ENCODE data around the gene UBE2QL1.

The UBE2QL1 gene

DNA sequence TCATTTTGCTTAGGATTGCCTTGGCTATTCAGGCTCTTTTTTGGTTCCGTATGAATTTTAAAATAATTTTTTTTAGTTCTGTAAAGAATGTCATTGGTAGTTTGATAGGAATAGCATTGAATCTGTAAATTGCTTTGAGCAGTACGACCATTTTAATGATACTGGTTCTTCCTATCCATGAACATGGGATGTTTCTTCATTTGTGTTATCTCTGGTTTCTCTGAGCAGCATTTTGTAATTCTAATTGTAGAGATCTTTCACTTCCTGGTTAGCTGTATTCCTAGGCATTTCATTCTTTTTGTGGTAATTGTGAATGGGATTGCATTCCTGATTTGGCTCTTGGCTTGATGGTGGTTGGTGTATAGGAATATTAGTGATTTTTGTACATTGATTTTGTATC, 6.3 kb upstream of the UBE2QL1 start:
- Histone ChIP-seq H3K4me2 (ENCODE audit: low read depth, low read length, poor library complexity, severe bottlenecking) (no peak overlapping the region), H3K36me3 (ENCODE audit: low read length) (no peaks in the 10 kb centered on the region), H3K27ac (ENCODE audit: low read depth, low read length) (no peak overlapping the region), H2AFZ (ENCODE audit: low read depth, low read length, severe bottlenecking) (no peak overlapping the region), H3K79me2 (ENCODE audit: insufficient read depth, low read length) (no peaks in the 10 kb centered on the region), H3K9me3 (ENCODE audit: insufficient read depth, low read length) (no peaks in the 10 kb centered on the region), H3K9me2 (replicated peaks; ENCODE audit: insufficient read depth, low read length) (no peaks in the 10 kb centered on the region), H4K20me1 (ENCODE audit: low read depth, low read length) (no peaks in the 10 kb centered on the region), H3K4me3 (ENCODE audit: insufficient read depth, low read length, poor library complexity, severe bottlenecking) (no peak overlapping the region), H3F3A (ENCODE audit: insufficient read depth) (no peaks in the 10 kb centered on the region), H3K9ac (ENCODE audit: low read length) (no peak overlapping the region), H3K27me3 (ENCODE audit: low read length) (no peaks in the 10 kb centered on the region)
- TF ChIP-seq, protein P1, sequence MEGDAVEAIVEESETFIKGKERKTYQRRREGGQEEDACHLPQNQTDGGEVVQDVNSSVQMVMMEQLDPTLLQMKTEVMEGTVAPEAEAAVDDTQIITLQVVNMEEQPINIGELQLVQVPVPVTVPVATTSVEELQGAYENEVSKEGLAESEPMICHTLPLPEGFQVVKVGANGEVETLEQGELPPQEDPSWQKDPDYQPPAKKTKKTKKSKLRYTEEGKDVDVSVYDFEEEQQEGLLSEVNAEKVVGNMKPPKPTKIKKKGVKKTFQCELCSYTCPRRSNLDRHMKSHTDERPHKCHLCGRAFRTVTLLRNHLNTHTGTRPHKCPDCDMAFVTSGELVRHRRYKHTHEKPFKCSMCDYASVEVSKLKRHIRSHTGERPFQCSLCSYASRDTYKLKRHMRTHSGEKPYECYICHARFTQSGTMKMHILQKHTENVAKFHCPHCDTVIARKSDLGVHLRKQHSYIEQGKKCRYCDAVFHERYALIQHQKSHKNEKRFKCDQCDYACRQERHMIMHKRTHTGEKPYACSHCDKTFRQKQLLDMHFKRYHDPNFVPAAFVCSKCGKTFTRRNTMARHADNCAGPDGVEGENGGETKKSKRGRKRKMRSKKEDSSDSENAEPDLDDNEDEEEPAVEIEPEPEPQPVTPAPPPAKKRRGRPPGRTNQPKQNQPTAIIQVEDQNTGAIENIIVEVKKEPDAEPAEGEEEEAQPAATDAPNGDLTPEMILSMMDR (IDR thresholded peaks at IDR 0.05; ENCODE audit: insufficient read depth, low read length, poor library complexity, severe bottlenecking) = no peak
- no peak for TF ChIP-seq EZH2phosphoT487 (conservative IDR thresholded peaks at IDR 0.05; ENCODE audit: low read length)

DNA sequence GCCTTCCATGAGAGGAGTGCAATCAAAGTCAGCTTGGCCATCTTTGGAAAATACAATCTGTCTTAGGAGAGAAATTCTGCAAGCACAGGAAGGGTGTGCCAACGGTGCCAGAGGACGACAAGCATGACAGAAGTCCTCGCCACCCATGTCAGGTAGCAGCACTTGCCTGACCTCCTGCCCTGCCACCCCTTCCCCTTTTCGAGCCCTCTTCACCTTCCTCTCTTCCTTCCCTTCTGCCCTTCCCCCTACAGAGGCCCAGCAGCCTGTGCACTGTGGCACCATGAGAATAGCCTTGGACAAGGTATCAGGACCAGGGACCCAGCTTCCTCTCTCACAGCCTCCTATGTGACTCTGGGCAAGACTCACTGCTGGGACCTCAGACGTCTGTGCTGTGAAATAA, 5.3 kb upstream of the UBE2QL1 start:
- Histone ChIP-seq H3K9me2 (replicated peaks; ENCODE audit: insufficient read depth, low read length) (no peaks in the 10 kb centered on the region), H4K20me1 (ENCODE audit: low read depth, low read length) (no peaks in the 10 kb centered on the region), H3K4me2 (ENCODE audit: low read depth, low read length, poor library complexity, severe bottlenecking) (no peak overlapping the region), H3K27me3 (ENCODE audit: low read length) (no peaks in the 10 kb centered on the region), H3K36me3 (ENCODE audit: low read length) (no peaks in the 10 kb centered on the region), H3K9me3 (ENCODE audit: insufficient read depth, low read length) (no peaks in the 10 kb centered on the region), H3K27ac (ENCODE audit: low read depth, low read length) (no peak overlapping the region), H3K4me3 (ENCODE audit: insufficient read depth, low read length, poor library complexity, severe bottlenecking) (no peak overlapping the region), H3F3A (ENCODE audit: insufficient read depth) (no peaks in the 10 kb centered on the region), H2AFZ (ENCODE audit: low read depth, low read length, severe bottlenecking) (no peak overlapping the region), H3K9ac (ENCODE audit: low read length) (no peak overlapping the region), H3K79me2 (ENCODE audit: insufficient read depth, low read length) (no peaks in the 10 kb centered on the region)
- TF ChIP-seq, protein P1 (IDR thresholded peaks at IDR 0.05; ENCODE audit: insufficient read depth, low read length, poor library complexity, severe bottlenecking) = no peak
- TF ChIP-seq EZH2phosphoT487 (conservative IDR thresholded peaks at IDR 0.05; ENCODE audit: low read length) = no peak

DNA sequence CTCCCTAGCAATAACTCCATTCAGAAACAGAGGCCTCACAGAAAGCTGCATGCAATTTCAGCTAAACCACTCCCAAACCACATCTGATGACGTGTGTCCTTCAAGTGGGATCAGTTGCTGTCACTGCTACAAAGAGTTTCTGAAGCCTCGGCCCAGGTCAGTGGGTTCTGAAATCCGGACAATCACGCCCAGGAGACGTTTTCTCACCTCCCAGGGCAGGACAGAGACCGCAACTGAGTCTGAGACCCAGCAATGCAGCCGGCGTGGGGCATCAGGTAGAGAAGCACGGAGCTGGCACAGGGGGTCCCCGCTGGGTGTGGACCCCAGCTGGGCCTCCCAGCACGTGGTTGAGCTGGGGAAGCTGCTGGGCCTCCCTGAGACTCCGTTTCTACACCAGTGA, 2.6 kb upstream of the UBE2QL1 start:
- Histone ChIP-seq H3F3A (ENCODE audit: insufficient read depth) (no peaks in the 10 kb centered on the region), H4K20me1 (ENCODE audit: low read depth, low read length) (no peaks in the 10 kb centered on the region), H3K27ac (ENCODE audit: low read depth, low read length) (no peak overlapping the region), H3K36me3 (ENCODE audit: low read length) (no peaks in the 10 kb centered on the region), H3K4me3 (ENCODE audit: insufficient read depth, low read length, poor library complexity, severe bottlenecking) (no peak overlapping the region), H3K27me3 (ENCODE audit: low read length) (no peaks in the 10 kb centered on the region), H3K9ac (ENCODE audit: low read length) (no peak overlapping the region), H3K79me2 (ENCODE audit: insufficient read depth, low read length) (no peaks in the 10 kb centered on the region), H3K9me2 (replicated peaks; ENCODE audit: insufficient read depth, low read length) (no peaks in the 10 kb centered on the region), H2AFZ (ENCODE audit: low read depth, low read length, severe bottlenecking) (no peak overlapping the region), H3K9me3 (ENCODE audit: insufficient read depth, low read length) (no peaks in the 10 kb centered on the region), H3K4me2 (ENCODE audit: low read depth, low read length, poor library complexity, severe bottlenecking) (no peak overlapping the region)
- TF ChIP-seq, protein P1 (IDR thresholded peaks at IDR 0.05; ENCODE audit: insufficient read depth, low read length, poor library complexity, severe bottlenecking) = no peak
- TF ChIP-seq EZH2phosphoT487 (conservative IDR thresholded peaks at IDR 0.05; ENCODE audit: low read length) = no peak

Measured in SU-DHL-6 (cell line).